Measurements from ENCODE around the gene FIGNL2. TPM values are rescaled to one million over a fixed set of nuclear protein-coding genes. Genes with fewer than 3 reads are reported as not detected.
A peak's percentile ranks its signal among the peaks of the same experiment; 100 is the strongest.

FIGNL2 gene
- polyA plus RNA-seq, 1 donor from 2014 or later, result not detected

GRCh38 chr12:51868821-51869495 lies 20.4 kb upstream of the FIGNL2 start:
- Mint-ChIP-seq H3K27ac (no peak overlapping the region), H3K27me3 (peaks cover 35% of the 10 kb centered on the region), H3K36me3 (no peaks in the 10 kb centered on the region), H3K4me3 (no peak overlapping the region), H3K4me1 (peaks cover 0 to 7% (median 1%) of the 10 kb centered on the region in 3 donors), H3K9me3 (peaks cover 0 to 3% (median 0%) of the 10 kb centered on the region in 3 donors)

GRCh38 chr12:51867796-51868428 lies 19.4 kb upstream of the FIGNL2 start:
- Mint-ChIP-seq H3K9me3 (peaks cover 0 to 3% (median 0%) of the 10 kb centered on the region in 3 donors), H3K27ac (no peak overlapping the region), H3K4me1 (peaks cover 0 to 7% (median 4%) of the 10 kb centered on the region in 3 donors), H3K4me3 (peak overlapping the region in 1 of 4 donors; percentile 60), H3K36me3 (no peaks in the 10 kb centered on the region), H3K27me3 (peaks cover 42% of the 10 kb centered on the region)

- Mint-ChIP-seq H3K4me1 (peaks cover under 1 to 7% (median 4%) of the 10 kb centered on the region in 3 donors), H3K4me3 (no peak overlapping the region), H3K9me3 (peaks cover 0 to 3% (median 0%) of the 10 kb centered on the region in 3 donors), H3K36me3 (no peaks in the 10 kb centered on the region), H3K27me3 (peaks cover 47% of the 10 kb centered on the region), H3K27ac (no peak overlapping the region)
These were observed 18.9 kb upstream of the FIGNL2 start for GRCh38 chr12:51867371-51867770.

- H3K27me3 Mint-ChIP-seq, result peaks cover 51% of the 10 kb centered on the region
- H3K27ac Mint-ChIP-seq, result no peak overlapping the region
- H3K36me3 Mint-ChIP-seq, result no peaks in the 10 kb centered on the region
- no peak overlapping the region for H3K4me3 Mint-ChIP-seq
- peaks cover 0 to 3% (median 0%) of the 10 kb centered on the region in 3 donors for H3K9me3 Mint-ChIP-seq
- H3K4me1 Mint-ChIP-seq, result peaks cover 4 to 7% (median 5%) of the 10 kb centered on the region in 3 donors
These were observed 18.2 kb upstream of the FIGNL2 start for GRCh38 chr12:51866762-51867161.

GRCh38 chr12:51866324-51866723 lies 17.8 kb upstream of the FIGNL2 start:
- Mint-ChIP-seq H3K27me3 (peaks cover 54% of the 10 kb centered on the region), H3K4me3 (no peak overlapping the region), H3K36me3 (no peaks in the 10 kb centered on the region), H3K4me1 (peaks cover 2 to 7% (median 5%) of the 10 kb centered on the region in 3 donors), H3K27ac (no peak overlapping the region), H3K9me3 (peaks cover 0 to 3% (median 0%) of the 10 kb centered on the region in 3 donors)

- H3K4me3 Mint-ChIP-seq, result no peak overlapping the region
- H3K27me3 Mint-ChIP-seq, result peaks cover 53% of the 10 kb centered on the region
- H3K27ac Mint-ChIP-seq, result no peak overlapping the region
- H3K36me3 Mint-ChIP-seq, result no peaks in the 10 kb centered on the region
- H3K4me1 Mint-ChIP-seq, result peaks cover 2 to 5% (median 5%) of the 10 kb centered on the region in 3 donors
- peaks cover 0 to 3% (median 0%) of the 10 kb centered on the region in 3 donors for H3K9me3 Mint-ChIP-seq
These were observed 17.3 kb upstream of the FIGNL2 start for GRCh38 chr12:51865757-51866270.

- peaks cover 0 to 3% (median 0%) of the 10 kb centered on the region in 3 donors for H3K9me3 Mint-ChIP-seq
- peaks cover 2 to 5% (median 4%) of the 10 kb centered on the region in 3 donors for H3K4me1 Mint-ChIP-seq
- H3K27me3 Mint-ChIP-seq, result peaks cover 50% of the 10 kb centered on the region
These were observed 16.5 kb upstream of the FIGNL2 start for GRCh38 chr12:51864833-51865670.

GRCh38 chr12:51863933-51864832 lies 15.7 kb upstream of the FIGNL2 start:
- Mint-ChIP-seq H3K4me3 (peak overlapping the region; percentile 25 to 81 (median 46)), H3K4me1 (peaks cover 2 to 5% (median 2%) of the 10 kb centered on the region in 3 donors), H3K9me3 (peaks cover 0 to 3% (median 0%) of the 10 kb centered on the region in 3 donors), H3K27ac (no peak overlapping the region), H3K27me3 (peaks cover 46% of the 10 kb centered on the region), H3K36me3 (no peaks in the 10 kb centered on the region)

More at GRCh38 chr12:51864833-51865670, 16.5 kb upstream of the FIGNL2 start:
- H3K4me3 Mint-ChIP-seq, result peak overlapping the region in 3 of 4 donors; percentile 4 to 60 (median 32)
- no peak overlapping the region for H3K27ac Mint-ChIP-seq
- no peaks in the 10 kb centered on the region for H3K36me3 Mint-ChIP-seq

GRCh38 chr12:51863363-51863932 lies 14.9 kb upstream of the FIGNL2 start:
- Mint-ChIP-seq H3K27ac (no peak overlapping the region), H3K36me3 (no peaks in the 10 kb centered on the region), H3K9me3 (peaks cover 0 to 3% (median 0%) of the 10 kb centered on the region in 3 donors), H3K4me3 (peak overlapping the region in 3 of 4 donors; percentile 12 to 37 (median 20)), H3K4me1 (peaks cover 2 to 5% (median 2%) of the 10 kb centered on the region in 3 donors), H3K27me3 (peaks cover 45% of the 10 kb centered on the region)

GRCh38 chr12:51862947-51863346 lies 14.4 kb upstream of the FIGNL2 start:
- H3K9me3 Mint-ChIP-seq, result peaks cover 0 to 3% (median 0%) of the 10 kb centered on the region in 3 donors
- H3K4me3 Mint-ChIP-seq, result peak overlapping the region in 2 of 4 donors; percentile 20 to 37
- H3K36me3 Mint-ChIP-seq, result no peaks in the 10 kb centered on the region
- no peak overlapping the region for H3K27ac Mint-ChIP-seq
- H3K4me1 Mint-ChIP-seq, result peaks cover 2 to 5% (median 2%) of the 10 kb centered on the region in 3 donors
- peaks cover 40% of the 10 kb centered on the region for H3K27me3 Mint-ChIP-seq

- Mint-ChIP-seq H3K27me3 (peaks cover 41% of the 10 kb centered on the region), H3K4me1 (peaks cover 2 to 5% (median 2%) of the 10 kb centered on the region in 3 donors), H3K27ac (no peak overlapping the region), H3K4me3 (no peak overlapping the region), H3K9me3 (peaks cover 0 to 3% (median 0%) of the 10 kb centered on the region in 3 donors), H3K36me3 (no peaks in the 10 kb centered on the region)
These were observed 12.5 kb upstream of the FIGNL2 start for GRCh38 chr12:51860986-51861385.

GRCh38 chr12:51855586-51856428 lies 7.3 kb upstream of the FIGNL2 start:
- H3K27me3 Mint-ChIP-seq, result peaks cover 29% of the 10 kb centered on the region
- peaks cover 4 to 5% (median 4%) of the 10 kb centered on the region in 3 donors for H3K4me1 Mint-ChIP-seq
- H3K27ac Mint-ChIP-seq, result no peak overlapping the region
- peaks cover 1% of the 10 kb centered on the region for H3K36me3 Mint-ChIP-seq
- H3K4me3 Mint-ChIP-seq, result no peak overlapping the region
- no peaks in the 10 kb centered on the region for H3K9me3 Mint-ChIP-seq

All from IgD-negative memory B cell (primary cell).